Hematopoietic multipotent progenitor cell treated with erythropoietin and hydrocortisone succinate and interleukin-3 and kit ligand, for 17 days (in vitro differentiated cells): ENCODE results near the gene EXOSC10.
"Not testable (repeated sequence)": the region's sequence is repeated elsewhere in the genome, so short reads cannot be mapped to it uniquely, and the experiment has no call there.

ENCODE experiments used
- DNase-seq: peaks from one replicate; pipeline ENCODE4 v3.0.0-alpha.2; 2015; ENCODE audit warnings: low spot score

The EXOSC10 gene

DNA sequence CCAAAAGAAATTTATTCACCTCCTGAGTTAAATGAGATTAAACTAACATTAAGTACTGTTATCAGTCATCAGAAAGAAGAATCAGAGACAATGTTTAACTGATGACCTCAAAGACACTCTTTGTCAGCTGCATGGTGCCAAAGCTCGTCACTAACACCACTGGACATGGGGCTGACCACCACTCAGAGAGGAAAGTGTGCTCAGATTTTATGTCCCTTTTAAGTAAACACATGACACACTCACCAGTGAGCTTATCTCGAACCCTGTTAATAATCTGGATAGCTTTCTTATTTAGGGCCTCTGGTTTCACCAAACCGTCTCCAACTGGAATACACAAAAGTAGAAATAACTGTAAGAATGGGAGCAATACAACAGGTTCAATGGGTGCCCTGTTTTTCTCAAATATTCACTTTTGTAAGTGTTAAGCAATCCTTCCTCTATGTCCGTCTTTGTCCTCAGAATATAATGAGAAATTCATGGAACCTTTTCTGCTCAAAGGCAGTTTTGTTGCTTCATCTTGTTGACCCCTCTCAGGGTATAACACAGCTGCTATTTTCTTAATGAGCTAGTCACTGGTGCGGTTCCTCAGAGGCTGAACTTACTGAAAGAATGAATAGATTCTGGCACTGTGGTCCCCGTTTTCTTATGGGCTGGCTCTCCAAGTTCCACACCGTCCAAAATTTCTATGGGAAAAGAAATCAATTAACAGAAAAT lies 9.5 kb upstream of the EXOSC10 start:
- no peak for DNase-seq

DNA sequence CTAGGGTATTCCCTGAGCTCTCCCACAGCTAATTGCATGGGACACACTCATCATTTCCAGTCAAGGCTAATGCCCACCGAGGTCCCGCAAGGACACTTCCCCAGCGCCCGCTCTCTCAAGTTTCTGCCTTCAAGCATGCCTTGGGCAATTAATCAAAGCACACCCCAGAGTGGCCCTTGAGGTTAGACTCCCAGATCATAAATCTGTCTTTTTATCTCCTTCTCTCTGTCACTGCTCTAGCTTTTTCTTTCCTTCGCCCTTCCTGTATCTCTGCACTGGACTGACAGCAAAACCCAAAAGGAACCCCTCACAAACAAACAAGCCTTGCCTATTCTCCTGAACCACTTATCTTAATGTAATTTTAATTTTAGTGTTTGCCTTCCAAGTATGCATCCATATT lies 7.9 kb upstream of the EXOSC10 start:
- no peak for DNase-seq

DNA sequence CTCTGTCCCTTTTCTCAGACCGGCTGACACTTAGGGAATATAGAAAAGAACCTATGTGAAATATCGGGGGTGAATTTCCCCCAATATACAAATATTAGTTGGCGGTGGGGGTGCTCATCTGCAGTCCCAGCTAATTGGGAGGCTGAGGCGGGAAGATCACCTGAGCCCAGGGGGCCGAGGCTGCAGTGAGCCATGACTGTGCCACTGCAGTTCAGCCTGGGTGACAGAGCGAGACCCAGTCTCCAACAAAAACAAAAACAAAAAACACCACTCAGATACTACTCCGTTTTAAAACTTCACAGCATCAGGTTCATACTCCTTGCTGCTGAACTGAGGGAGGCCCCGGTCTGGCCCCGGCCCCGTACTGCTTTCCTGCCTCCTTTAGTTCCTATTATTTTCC lies 5.9 kb upstream of the EXOSC10 start:
- no peak for DNase-seq

DNA sequence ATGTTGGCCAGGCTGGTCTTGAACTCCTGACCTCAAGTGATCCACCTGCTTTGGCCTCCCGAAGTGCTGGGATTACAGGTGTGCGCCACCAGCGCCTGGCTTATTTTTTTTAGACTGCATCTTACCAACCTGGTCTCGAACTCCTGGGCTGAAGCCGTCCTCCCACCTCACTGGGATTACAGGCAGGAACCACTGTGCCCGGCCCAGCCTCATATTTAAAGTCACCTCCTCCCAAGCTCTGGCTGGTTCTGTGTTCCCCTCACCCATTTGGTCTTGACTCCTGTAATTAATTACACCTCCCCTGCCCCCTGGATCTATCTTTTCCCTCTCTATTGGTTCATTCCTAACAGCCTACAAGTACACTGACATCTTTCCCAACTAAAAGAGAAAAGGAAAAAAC lies 1.7 kb upstream of the EXOSC10 start:
- DNase-seq: no peak

DNA sequence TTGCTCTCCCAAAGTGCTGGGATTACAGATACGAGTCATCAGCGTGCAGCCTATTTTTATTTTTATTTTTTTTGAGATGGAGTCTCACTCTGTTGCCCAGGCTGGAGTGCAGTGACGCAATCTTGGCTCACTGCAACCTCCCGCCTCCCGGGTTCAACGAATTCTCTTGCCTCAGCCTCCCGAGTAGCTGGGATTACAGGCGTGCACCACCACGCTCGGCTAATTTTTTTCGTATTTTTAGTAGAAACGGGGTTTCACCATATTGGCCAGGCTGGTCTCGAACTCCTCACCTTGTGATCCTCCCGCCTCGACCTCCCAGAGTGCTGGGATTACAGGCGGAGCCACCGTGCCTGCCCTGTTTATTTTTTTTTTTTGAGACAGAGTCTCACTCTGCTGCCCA lies 1.1 kb upstream of the EXOSC10 start:
- not testable (repeated sequence) for DNase-seq

DNA sequence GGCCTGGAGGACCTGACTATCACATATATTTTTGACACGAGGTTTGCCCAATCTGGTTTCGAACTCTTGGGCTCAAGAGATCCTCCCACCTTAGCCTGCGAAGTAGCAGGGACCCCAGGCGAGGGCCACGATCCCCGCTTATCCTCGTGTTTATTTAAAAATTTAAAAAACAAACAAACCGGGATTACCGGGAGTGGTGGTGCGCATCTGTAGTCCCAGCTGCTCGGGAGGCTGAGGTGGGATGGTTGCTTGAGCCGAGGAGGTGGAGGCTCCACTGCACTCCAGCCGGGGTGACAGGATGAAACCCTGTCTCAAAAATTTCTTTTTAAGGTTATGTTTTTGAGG lies 452 bp upstream of the EXOSC10 start:
- DNase-seq: no peak

DNA sequence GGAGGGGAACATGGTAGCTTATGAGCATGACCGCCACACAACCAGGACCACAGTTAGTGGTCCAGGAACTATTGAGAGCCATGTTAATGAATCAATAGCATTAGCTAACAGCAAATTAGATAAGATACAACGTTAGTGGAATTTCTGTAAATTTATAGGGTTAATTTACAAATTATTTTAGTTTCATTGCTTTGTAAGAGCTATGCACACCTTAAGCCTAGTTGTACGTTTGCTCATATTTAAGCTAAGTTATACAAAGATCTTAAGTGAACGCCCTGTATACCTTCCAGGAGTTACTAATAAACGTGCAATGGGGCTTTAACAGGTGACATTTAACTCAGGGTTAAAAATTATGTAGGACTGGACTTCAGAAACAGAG lies 749 bp downstream of the EXOSC10 start:
- DNase-seq: no peak

DNA sequence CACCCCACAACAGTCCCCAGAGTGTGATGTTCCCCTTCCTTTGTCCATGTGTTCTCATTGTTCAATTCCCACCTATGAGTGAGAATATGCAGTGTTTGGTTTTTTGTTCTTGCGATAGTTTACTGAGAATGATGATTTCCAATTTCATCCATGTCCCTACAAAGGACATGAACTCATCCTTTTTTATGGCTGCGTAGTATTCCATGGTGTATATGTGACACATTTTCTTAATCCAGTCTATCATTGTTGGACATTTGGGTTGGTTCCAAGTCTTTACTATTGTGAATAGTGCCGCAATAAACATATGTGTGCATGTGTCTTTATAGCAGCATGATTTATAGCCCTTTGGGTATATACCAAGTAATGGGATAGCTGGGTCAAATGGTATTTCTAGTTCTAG lies 15.9 kb downstream of the EXOSC10 start:
- DNase-seq: not testable (repeated sequence)

DNA sequence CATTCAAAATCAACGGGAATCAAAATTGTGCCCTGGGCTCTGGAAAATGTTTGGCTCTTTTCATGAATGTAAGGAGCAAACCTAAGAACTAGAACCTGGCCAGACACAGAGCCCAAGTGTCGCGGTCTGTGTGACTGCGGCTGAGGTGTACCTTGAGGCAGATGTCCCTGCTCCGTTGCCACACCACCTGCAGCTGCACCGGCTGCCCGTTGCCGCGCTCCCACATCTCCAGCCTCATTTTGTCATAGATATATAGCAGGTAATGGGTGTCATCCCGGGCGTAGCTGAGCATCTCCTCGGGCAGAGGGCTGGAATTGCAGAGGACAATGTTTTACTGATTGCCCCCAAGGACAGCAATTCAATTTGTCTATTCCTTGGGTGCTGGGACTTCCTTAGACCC lies 18.7 kb downstream of the EXOSC10 start:
- DNase-seq: no peak

DNA sequence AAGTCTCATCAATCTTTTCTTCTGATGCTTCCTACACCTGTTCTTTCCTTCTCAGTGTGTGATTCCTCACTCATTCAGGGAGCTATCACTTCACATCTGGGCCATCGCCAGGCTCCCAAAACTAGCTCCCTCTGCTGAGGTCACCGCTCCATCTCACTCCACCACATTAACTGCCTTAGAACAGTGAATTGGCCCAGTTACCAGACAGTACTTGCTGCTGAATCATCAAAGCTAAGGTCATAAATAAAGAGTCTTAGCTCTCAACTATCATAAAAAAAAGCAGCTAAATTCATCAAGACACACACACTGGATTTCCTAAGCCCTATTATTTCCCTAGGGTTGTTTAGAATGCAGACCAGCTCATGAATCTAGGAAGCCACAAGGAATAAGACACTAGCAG lies 21.0 kb downstream of the EXOSC10 start:
- DNase-seq: no peak

DNA sequence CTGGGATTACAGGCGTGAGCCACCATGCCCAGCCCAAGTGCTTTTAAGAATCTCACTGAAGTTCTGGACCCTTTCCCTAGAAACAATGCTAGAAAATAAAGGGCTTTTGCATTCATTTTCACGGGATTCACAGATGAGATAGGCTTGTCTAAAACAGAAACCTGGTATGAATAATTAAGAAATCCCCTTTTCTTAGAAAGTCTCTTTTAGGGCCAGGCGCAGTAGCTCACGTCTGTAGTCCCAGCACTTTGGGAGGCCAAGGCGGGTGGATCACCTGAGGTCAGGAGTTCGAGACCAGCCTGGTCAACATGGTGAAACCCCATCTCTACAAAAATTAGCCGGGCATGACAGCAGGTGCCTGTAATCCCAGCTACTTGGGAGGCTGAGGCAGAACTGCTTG lies 26.3 kb downstream of the EXOSC10 start:
- not testable (repeated sequence) for DNase-seq

DNA sequence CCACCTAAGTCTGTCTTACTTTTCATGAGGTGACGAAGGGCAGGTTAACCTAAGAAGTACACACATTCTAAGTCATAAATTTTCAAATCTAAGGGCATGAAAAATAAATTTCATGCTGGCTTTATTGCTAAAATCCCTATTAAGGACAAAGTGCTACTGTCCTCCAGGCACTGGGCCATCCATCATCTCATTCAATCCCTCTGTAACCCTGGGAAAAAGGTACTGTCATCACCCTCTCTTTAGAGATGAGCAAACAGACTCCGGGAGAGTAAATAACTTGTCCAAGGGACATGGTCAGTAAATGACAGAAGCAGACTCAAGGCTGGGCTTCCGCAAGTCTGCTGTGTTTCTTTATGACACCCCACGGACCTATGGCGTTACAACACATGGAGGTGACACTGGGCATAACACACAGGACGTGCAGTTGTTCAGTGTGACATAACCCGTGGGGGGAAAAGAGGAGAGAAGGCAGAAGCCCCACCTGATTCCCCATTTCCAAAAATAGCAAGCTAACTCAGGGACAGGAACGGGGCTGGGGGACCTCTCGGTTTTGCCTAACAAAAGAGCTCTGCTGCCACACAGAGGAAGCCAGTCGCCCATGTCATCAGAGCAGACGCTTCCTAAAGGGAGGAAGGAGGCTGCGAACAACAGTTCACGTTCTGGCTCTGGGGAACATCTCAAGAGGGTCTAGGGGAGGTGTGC lies 27.3 kb downstream of the EXOSC10 start:
- no peak for DNase-seq

DNA sequence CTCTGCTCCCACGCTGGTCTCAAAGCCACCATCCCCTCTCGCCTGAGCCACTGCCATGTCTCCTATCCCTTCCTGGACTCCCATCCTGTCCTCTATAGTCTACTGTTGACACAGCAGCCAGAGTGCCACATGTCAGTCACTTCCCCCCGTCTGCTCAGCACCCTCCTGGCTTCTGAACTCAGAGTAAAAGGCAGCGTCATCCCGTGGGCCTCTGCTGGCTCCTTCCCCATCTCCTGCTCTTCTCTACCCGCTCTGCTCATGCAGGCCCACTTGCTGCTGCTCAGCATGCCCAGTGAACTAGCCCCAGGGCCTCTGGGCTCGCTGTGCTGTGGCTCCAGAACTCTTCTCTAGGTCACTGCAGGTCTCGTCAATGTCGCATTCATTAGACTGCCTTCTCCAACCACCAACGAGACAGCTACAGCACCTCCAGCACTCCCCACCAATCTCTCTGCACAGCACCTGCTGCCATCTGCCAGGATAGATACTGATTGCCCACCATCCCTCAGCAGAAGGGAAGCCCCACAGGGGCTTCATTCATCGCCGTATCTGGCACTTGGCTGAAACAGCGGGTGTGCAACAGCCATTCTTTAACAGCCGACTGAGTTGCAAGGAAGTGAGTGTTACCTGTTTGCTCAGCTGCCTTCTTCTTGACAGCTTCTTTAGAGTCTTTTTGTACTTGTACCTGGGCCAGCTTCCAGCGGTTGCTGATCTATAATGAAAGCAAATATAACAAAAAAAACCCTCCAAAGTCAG lies 28.0 kb downstream of the EXOSC10 start:
- no peak for DNase-seq

DNA sequence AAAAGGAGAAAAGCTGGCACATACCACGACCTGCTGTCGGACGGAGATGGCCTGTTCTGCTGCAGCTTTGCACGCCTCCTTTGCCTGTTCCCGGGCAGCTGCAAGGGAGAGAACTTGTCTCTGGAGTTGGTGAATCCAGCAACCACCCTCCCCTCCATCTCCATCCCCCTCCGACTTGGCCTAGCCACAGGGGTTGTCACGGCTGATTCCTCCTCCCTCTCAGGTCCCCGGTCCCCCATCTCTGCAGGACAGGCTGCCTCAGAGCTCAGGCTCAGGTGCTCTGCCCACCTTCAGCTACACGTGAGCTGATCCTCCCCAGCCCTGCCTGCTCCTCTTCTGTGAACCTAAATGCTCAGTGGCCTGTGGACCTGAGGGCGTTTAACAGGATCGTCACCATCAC lies 28.8 kb downstream of the EXOSC10 start:
- no peak for DNase-seq

DNA sequence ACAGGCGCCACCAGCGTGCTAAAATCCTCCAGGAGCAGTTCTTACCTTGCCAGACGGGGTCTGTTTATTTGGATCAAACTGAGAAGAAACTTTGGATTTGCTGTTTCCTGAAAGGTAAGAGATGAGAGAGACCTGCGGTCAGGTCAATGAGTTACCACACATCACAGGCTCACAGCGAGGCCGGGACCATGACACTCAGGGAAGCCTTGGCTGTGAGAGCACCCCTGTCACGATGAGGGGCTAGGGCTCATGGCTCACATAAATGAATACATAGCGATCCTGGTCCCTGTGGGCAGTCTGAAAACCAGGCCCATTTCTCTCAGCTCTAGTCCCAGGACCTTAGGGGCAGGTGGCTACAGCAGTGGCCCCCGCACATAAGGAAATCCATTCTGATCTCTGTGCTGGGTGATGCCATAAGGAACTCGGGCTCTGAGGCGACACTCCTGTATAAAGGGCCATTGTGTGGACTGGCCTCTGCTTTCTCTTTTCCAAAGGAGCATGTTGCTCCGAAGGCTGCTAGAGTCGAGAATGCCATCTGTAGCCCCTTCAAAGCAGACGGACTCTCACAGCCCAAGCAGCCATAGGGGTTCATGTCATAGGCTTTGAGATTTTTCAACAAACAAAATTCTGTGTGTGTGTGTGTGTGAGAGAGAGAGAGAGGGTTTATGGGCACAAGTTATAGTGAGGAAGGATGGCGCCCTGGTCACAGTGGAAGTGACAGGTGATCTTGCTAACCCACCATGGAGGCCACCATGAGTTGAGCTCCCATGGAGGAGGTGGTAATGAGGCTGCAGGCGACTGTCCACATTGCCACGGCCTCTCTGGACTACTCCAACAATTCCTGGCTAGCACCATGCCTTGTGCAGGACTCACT lies 30.8 kb downstream of the EXOSC10 start:
- no peak for DNase-seq

DNA sequence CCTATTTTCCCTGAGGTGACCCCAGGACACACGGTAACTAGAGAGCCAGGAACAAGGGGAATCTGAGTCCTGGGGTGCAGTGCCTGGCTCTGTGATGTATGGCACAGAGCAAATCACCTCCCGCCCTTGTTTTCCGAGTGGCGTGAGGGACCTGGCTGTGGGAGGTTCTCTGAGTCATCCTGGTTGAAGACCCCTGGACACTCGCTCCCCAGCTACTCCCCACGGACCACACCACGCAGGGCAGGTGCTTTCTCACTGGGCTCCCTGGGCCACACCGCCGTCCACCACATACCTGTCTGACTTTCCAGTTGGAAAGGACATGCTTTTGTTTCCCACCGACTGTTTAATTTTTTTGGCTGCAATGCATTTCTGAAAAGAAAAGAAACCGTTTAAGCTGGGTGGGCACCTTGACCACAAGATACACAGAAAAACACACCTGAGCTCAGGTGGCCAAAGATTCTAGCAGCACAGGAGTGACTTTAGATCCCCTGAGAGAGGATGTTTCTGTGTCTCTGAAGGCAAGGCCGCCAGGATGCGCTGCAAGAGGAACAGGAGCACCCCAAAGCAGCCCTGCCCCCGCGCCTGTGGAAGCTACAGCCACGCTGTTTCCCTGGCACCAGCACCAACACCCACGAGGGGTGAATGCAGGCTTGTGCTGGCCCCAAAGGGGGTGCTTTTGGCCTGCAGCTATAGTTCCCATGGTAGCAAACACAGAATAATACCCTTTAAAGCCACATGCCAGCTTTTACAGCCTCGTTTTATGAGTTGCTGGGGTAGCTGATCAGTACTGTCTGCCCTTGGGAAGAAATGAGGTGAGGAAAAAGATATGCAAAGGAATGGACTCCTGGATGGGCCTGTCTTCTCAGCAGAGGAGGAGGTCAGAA lies 31.7 kb downstream of the EXOSC10 start:
- DNase-seq: no peak

DNA sequence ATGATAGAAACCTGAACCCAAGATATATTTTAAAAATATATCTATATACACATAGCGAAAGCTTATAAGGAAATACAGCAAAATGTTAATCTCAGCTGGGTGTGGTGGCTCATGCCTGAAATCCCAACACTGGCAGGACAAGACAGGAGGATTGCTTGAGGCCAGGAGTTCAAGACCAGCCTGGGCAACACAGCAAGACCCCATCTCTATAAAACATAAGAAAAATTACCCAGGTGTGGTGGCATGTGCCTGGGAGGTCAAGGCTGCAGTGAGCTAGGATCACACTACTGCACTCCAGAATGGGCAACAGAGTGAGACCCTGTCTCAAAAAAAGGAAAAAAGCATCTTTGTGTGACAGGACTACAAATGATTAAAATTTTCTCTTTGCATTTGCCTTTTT lies 33.9 kb downstream of the EXOSC10 start:
- DNase-seq: no peak

DNA sequence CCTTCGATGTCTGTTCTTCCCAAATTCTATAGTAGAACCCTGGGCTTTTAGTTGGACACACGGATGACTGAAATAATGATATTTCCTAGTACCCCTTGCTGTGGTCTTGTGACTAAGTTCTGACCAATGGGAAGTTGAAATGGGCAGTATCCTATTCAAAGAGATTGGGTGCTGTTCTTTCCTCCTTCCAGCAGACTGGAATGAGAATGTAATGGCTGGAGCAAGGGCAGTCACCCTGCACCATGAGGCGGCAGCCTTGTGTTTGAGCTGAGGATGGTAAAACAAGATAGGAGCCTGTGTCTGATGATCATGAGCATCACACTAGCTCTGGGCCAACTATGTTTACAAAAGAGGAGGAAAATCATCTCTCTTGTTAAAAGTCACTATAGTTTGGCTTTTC lies 34.7 kb downstream of the EXOSC10 start:
- DNase-seq: no peak

DNA sequence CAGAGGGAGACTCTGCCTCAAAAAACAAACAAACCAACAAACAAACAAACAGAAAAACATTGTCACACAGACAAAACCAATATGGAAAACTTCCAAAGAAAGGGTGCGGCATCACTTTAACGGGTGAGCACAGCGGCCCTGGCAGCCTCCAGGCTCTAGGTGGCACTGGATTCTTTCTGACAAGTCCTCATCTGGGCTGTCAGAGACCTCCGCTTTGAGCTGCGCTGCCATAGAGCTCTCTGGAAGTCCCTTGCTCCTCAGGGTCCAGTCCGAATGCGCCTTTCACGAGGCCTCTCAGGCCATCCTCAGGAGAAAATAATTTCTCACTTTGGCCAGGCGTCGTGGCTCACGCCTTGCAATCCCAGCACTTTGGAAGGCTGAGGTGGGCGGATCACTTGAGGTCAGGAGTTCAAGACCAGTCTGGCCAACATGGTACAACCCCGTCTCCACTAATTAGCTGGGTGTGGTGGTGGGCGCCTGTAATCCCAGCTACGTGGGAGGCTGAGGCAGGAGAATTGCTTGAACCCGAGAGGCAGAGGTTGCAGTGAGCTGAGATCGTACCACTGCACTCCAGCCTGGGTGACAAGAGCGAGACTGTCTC lies 35.6 kb downstream of the EXOSC10 start:
- DNase-seq: not testable (repeated sequence)

DNA sequence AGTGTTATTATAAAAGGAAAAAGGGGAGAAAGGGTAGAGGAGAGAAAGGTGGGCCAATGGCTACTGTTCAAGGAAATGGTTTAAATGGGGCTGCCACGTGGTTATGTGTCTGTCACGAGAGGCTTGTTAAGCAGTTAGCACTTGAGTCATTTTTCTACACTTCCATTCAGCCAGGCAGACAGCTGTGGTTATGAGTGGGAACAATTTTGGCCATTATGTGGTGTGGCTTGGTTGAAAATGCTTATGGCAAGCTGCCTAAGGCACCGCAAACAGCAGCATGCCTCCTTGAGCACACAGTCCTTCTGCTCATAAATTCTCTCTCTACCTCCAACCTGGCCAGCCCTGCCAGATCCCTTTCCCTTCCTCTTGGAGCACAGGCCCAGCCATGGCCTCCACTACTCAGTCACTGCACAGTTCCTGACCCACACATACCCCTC lies 36.7 kb downstream of the EXOSC10 start:
- DNase-seq: no peak
